Measurements from ENCODE around the gene MGAT4C.

- TF ChIP-seq, protein P1, sequence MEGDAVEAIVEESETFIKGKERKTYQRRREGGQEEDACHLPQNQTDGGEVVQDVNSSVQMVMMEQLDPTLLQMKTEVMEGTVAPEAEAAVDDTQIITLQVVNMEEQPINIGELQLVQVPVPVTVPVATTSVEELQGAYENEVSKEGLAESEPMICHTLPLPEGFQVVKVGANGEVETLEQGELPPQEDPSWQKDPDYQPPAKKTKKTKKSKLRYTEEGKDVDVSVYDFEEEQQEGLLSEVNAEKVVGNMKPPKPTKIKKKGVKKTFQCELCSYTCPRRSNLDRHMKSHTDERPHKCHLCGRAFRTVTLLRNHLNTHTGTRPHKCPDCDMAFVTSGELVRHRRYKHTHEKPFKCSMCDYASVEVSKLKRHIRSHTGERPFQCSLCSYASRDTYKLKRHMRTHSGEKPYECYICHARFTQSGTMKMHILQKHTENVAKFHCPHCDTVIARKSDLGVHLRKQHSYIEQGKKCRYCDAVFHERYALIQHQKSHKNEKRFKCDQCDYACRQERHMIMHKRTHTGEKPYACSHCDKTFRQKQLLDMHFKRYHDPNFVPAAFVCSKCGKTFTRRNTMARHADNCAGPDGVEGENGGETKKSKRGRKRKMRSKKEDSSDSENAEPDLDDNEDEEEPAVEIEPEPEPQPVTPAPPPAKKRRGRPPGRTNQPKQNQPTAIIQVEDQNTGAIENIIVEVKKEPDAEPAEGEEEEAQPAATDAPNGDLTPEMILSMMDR (IDR thresholded peaks at IDR 0.05; ENCODE audit: extremely low read depth in 1 of 2, insufficient read depth in 1 of 2, low read depth in 1 of 2, low read length in 2 of 2), result no peak
- TF ChIP-seq EZH2 (IDR thresholded peaks at IDR 0.05; ENCODE audit: borderline replicate concordance, low read depth, low read length, severe bottlenecking) (no peak), POLR2A (IDR thresholded peaks at IDR 0.05; ENCODE audit: low read depth, low read length) (no peak), POLR2AphosphoS5 (IDR thresholded peaks at IDR 0.05; ENCODE audit: insufficient read depth, low read depth, low read length) (no peak), JUN (IDR thresholded peaks at IDR 0.05; ENCODE audit: borderline replicate concordance, insufficient read depth, insufficient read length, low read depth) (no peak), MYC (IDR thresholded peaks at IDR 0.05; ENCODE audit: low read depth, low read length) (no peak), GATA2 (IDR thresholded peaks at IDR 0.05; ENCODE audit: insufficient read depth, insufficient read length, low read depth, low read length) (no peak), FOS (IDR thresholded peaks at IDR 0.05; ENCODE audit: borderline replicate concordance, insufficient read depth, low read length) (no peak)
- TF ChIP-seq, protein P2, sequence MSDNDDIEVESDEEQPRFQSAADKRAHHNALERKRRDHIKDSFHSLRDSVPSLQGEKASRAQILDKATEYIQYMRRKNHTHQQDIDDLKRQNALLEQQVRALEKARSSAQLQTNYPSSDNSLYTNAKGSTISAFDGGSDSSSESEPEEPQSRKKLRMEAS (IDR thresholded peaks at IDR 0.05; ENCODE audit: insufficient read depth, insufficient read length), result no peak
These were observed 5.4 kb upstream of the MGAT4C start for GRCh38 chr12:86261578-86261977.

Measured in endothelial cell of umbilical vein (primary cell).